GM21786 (cell line): Measurements from ENCODE around the gene RREB1.
"Not testable (repeated sequence)": the region's sequence is repeated elsewhere in the genome, so short reads cannot be mapped to it uniquely, and the experiment has no call there.

ENCODE experiments used
- ATAC-seq: cut with Tn5 transposase; IDR thresholded peaks from one replicate; pipeline ENCODE4 v1.9.1; 2021; ENCODE audit not compliant: unreplicated experiment

The RREB1 gene

GRCh38 chr6:7260291-7261031 lies 152.7 kb downstream of the RREB1 start:
- peak; percentile 17 for ATAC-seq

- peak; percentile 72 for ATAC-seq
Measured at GRCh38 chr6:7261032-7261841, 153.5 kb downstream of the RREB1 start.

- ATAC-seq = no peak
Measured at GRCh38 chr6:7261852-7262461, 154.2 kb downstream of the RREB1 start.

- ATAC-seq = no peak
Measured at GRCh38 chr6:7262746-7263518, 155.2 kb downstream of the RREB1 start.

GRCh38 chr6:7263519-7263805 lies 155.7 kb downstream of the RREB1 start:
- not testable (repeated sequence) for ATAC-seq

- ATAC-seq = no peak
Measured at GRCh38 chr6:7264041-7264440, 156.3 kb downstream of the RREB1 start.

- ATAC-seq = no peak
Measured at GRCh38 chr6:7264686-7265384, 157.1 kb downstream of the RREB1 start.

GRCh38 chr6:7265385-7265726 lies 157.6 kb downstream of the RREB1 start:
- not testable (repeated sequence) for ATAC-seq

GRCh38 chr6:7267071-7267465 lies 159.3 kb downstream of the RREB1 start:
- no peak for ATAC-seq

- no peak for ATAC-seq
Measured at GRCh38 chr6:7267466-7268091, 159.8 kb downstream of the RREB1 start.

- ATAC-seq = no peak
Measured at GRCh38 chr6:7268362-7268761, 160.6 kb downstream of the RREB1 start.

GRCh38 chr6:7268816-7269555 lies 161.2 kb downstream of the RREB1 start:
- ATAC-seq = no peak

GRCh38 chr6:7269816-7270215 lies 162.1 kb downstream of the RREB1 start:
- no peak for ATAC-seq

GRCh38 chr6:7270320-7271204 lies 162.8 kb downstream of the RREB1 start:
- no peak for ATAC-seq

GRCh38 chr6:7271205-7271534 lies 163.4 kb downstream of the RREB1 start:
- ATAC-seq = no peak

- ATAC-seq = no peak
Measured at GRCh38 chr6:7273709-7274108, 165.9 kb downstream of the RREB1 start.

GRCh38 chr6:7274525-7274924 lies 166.8 kb downstream of the RREB1 start:
- ATAC-seq = not testable (repeated sequence)

GRCh38 chr6:7276199-7276524 lies 168.4 kb downstream of the RREB1 start:
- no peak for ATAC-seq
